GM12878 (cell line): ENCODE results near the gene ACVR1B.

ENCODE experiments used
- CBX3 ChIP-seq: fragments of 200-600 bp; sonication (generic); IDR thresholded peaks from 2 replicates; pipeline ENCODE4 v1.6.1; 2016; ENCODE audit warnings: low read depth, borderline replicate concordance
- ELK1 ChIP-seq: IDR thresholded peaks from 2 replicates; pipeline ENCODE4 v1.6.1; 2012; ENCODE audit warnings: low read depth, low read length, improper control_type of control experiment
- ETV6 ChIP-seq, 2 experiments: fragments of 450-650 bp in 1 of 2; IDR thresholded peaks in 1 of 2; conservative IDR thresholded peaks in 1 of 2; 2 replicates each; pipeline ENCODE4 v1.6.1; 2014; ENCODE audit warnings: antibody characterized with exemption in 1 of 2, borderline replicate concordance in 1 of 2, low read depth in 1 of 2, mild to moderate bottlenecking in 1 of 2, moderate library complexity in 1 of 2
- EZH2 ChIP-seq: IDR thresholded peaks from 2 replicates; pipeline ENCODE4 v1.6.1; 2012; ENCODE audit warnings: low read depth, mild to moderate bottlenecking, control low read depth, inconsistent platforms, low read length, borderline replicate concordance; ENCODE audit not compliant: control insufficient read depth
- JUNB ChIP-seq: IDR thresholded peaks from 2 replicates; pipeline ENCODE4 v1.6.1; 2016; ENCODE audit warnings: antibody characterized with exemption, mild to moderate bottlenecking

DNA sequence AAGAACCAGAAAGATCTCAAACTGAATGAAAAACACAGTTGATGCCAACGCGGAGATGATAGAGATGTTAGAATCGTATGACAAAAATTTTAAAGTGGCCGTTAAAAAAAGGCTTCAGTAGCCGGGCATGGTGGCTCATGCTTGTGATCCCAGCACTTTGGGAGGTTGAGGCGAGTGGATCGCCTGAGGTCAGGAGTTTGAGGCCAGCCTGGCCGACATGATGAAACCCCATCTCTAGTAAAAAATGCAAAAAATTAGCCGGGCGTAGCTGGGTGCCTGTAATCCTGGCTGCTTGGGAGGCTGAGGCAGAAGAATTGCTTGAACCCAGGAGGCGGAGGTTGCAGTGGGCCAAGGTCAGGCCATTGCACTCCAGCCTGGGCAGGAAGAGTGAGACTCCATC, 49.6 kb upstream of the ACVR1B start:
- no peak for TF ChIP-seq EZH2
- no peak for TF ChIP-seq ETV6 (conservative IDR thresholded peaks at IDR 0.05 in 1 of 2, IDR thresholded peaks at IDR 0.05 in 1 of 2; ENCODE audit: borderline replicate concordance in 1 of 2, low read depth in 1 of 2)
- no peak for TF ChIP-seq CBX3
- no peak for TF ChIP-seq JUNB
- TF ChIP-seq ELK1 = no peak
